OCI-LY1 (cell line): ENCODE measurements around the gene ZNF804A.

ENCODE experiments used
- H2AFZ ChIP-seq: fragments of 200-600 bp; sonication (generic), shearing (Covaris generic); 2 replicates; pipeline ENCODE4 v1.6.0; 2014; ENCODE audit warnings: antibody characterized with exemption, mild to moderate bottlenecking, low read length
- H3F3A ChIP-seq: fragments of 200-600 bp; sonication (generic), shearing (Covaris generic); 2 replicates; pipeline ENCODE4 v1.6.0; 2014; ENCODE audit warnings: mild to moderate bottlenecking, antibody characterized with exemption, low read length, moderate library complexity; ENCODE audit not compliant: insufficient read depth
- H3K27ac ChIP-seq: fragments of 200-600 bp; sonication (generic); 2 replicates; pipeline ENCODE4 v1.5.1; 2014; ENCODE audit warnings: low read length, mixed run types, mild to moderate bottlenecking, low read depth; ENCODE audit not compliant: poor library complexity, severe bottlenecking
- H3K27me3 ChIP-seq: fragments of 200-600 bp; sonication (generic); 2 replicates; pipeline ENCODE4 v1.6.0; 2014; ENCODE audit warnings: antibody characterized with exemption, mild to moderate bottlenecking, low read length, moderate library complexity; ENCODE audit not compliant: insufficient read depth
- H3K36me3 ChIP-seq: fragments of 200-600 bp; sonication (generic); 2 replicates; pipeline ENCODE4 v1.6.1; 2014; ENCODE audit warnings: mild to moderate bottlenecking, antibody characterized with exemption, low read length, moderate library complexity, mixed read lengths; ENCODE audit not compliant: insufficient read depth
- H3K4me1 ChIP-seq: fragments of 200-600 bp; sonication (generic); 2 replicates; pipeline ENCODE4 v1.5.1; 2014; ENCODE audit warnings: mild to moderate bottlenecking, low read length, moderate library complexity; ENCODE audit not compliant: insufficient read depth, severe bottlenecking
- H3K4me2 ChIP-seq: fragments of 200-600 bp; sonication (generic), shearing (Covaris generic); 2 replicates; pipeline ENCODE4 v1.6.1; 2014; ENCODE audit warnings: low read length
- H3K4me3 ChIP-seq: fragments of 200-600 bp; sonication (generic); 2 replicates; pipeline ENCODE4 v1.5.1; 2014; ENCODE audit warnings: low read length, low read depth, mild to moderate bottlenecking, mixed read lengths; ENCODE audit not compliant: poor library complexity, severe bottlenecking
- H3K79me2 ChIP-seq: fragments of 200-600 bp; shearing (Covaris generic); 2 replicates; pipeline ENCODE4 v1.6.1; 2016; ENCODE audit warnings: mixed run types, low read length, mixed read lengths; ENCODE audit not compliant: insufficient read depth
- H3K9ac ChIP-seq: fragments of 200-600 bp; sonication (generic), shearing (Covaris generic); 2 replicates; pipeline ENCODE4 v1.6.1; 2014; ENCODE audit warnings: mild to moderate bottlenecking, low read length, mixed read lengths
- H3K9me2 ChIP-seq: fragments of 200-600 bp; sonication (generic), shearing (Covaris generic); 2 replicates; pipeline ENCODE4 v1.6.1; 2014; ENCODE audit warnings: low read depth, mild to moderate bottlenecking, low read length, mixed read lengths
- H3K9me3 ChIP-seq: fragments of 200-600 bp; shearing (Covaris generic); 2 replicates; pipeline ENCODE4 v1.6.1; 2014; ENCODE audit warnings: low read length, mixed read lengths
- H4K20me1 ChIP-seq: fragments of 200-600 bp; sonication (generic), shearing (Covaris generic); 2 replicates; pipeline ENCODE4 v1.6.0; 2016; ENCODE audit warnings: mild to moderate bottlenecking, low read length; ENCODE audit not compliant: insufficient read depth
- EZH2 ChIP-seq: fragments of 200-600 bp; sonication (generic), shearing (Covaris generic); IDR thresholded peaks from 2 replicates; pipeline ENCODE4 v1.8.0; 2017; ENCODE audit warnings: borderline replicate concordance, mixed run types, mild to moderate bottlenecking, antibody characterized with exemption, low read length, moderate library complexity, mixed read lengths
- TF ChIP-seq, protein P1 (sequence below): fragments of 200-600 bp; sonication (generic), shearing (Covaris generic); IDR thresholded peaks from 2 replicates; pipeline ENCODE4 v1.5.1; 2017; ENCODE audit warnings: mild to moderate bottlenecking, antibody characterized with exemption, low read length, moderate library complexity, mixed read lengths

The ZNF804A gene

DNA sequence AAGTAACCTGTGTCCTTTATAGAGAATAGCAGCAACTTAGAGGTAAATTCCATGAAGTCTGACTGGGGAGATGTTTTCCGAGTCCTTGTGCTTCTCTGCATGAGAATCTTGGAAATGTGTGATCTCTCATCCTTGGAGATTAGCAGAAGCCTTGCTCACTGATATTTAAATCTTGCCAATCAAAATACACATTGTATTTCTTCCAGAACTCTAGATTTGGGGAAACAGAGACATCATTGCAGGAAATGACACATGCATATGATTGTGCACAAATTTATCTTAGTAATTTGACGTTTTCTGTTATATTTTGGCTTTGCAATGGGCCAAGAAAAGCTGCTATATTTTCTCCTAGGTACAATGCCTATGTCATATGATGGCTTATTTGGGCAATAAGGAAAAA, 182.6 kb downstream of the ZNF804A start:
- Histone ChIP-seq H3K4me1 (peaks cover 8% of the 10 kb centered on the region), H3K27me3 (no peaks in the 10 kb centered on the region), H3K79me2 (peaks cover 94% of the 10 kb centered on the region), H3K9me3 (no peaks in the 10 kb centered on the region), H3K9me2 (no peaks in the 10 kb centered on the region), H2AFZ (no peak overlapping the region), H3K4me3 (no peak overlapping the region), H3K9ac (no peak overlapping the region), H3F3A (0 out of 2 replicates have a peak, but pooled peaks cover 3% of the 10 kb centered on the region), H3K27ac (peak overlapping the region; percentile 43), H3K4me2 (no peak overlapping the region), H4K20me1 (no peaks in the 10 kb centered on the region), H3K36me3 (peaks cover 40% of the 10 kb centered on the region; the same call in 1 of the 2 replicates)
- TF ChIP-seq EZH2: no peak
- TF ChIP-seq, protein P1, sequence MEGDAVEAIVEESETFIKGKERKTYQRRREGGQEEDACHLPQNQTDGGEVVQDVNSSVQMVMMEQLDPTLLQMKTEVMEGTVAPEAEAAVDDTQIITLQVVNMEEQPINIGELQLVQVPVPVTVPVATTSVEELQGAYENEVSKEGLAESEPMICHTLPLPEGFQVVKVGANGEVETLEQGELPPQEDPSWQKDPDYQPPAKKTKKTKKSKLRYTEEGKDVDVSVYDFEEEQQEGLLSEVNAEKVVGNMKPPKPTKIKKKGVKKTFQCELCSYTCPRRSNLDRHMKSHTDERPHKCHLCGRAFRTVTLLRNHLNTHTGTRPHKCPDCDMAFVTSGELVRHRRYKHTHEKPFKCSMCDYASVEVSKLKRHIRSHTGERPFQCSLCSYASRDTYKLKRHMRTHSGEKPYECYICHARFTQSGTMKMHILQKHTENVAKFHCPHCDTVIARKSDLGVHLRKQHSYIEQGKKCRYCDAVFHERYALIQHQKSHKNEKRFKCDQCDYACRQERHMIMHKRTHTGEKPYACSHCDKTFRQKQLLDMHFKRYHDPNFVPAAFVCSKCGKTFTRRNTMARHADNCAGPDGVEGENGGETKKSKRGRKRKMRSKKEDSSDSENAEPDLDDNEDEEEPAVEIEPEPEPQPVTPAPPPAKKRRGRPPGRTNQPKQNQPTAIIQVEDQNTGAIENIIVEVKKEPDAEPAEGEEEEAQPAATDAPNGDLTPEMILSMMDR: no peak

DNA sequence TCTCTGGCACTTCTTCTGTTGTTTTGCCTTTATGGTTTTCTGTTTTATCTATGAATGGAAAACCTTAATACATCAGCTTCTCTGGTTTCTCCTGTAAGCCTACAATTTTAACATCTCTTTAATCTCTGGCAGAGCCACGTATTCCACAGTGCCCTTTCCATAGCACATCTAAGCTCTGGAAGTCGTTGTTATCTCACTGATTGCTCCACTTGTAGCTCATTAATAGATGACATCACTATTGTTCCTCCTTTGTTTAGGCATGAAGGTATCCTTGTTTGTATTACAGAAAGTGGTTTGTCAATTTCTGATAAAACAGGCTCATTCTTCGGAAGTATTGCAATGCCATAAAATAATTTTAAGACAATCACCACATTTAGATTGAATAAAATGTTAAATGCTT, 185.2 kb downstream of the ZNF804A start:
- H3K36me3 ChIP-seq: peaks cover 33% of the 10 kb centered on the region; the same call in 1 of the 2 replicates
- H3K27me3 ChIP-seq: no peaks in the 10 kb centered on the region
- no peaks in the 10 kb centered on the region for H4K20me1 ChIP-seq
- 0 out of 2 replicates have a peak, but pooled peaks cover 4% of the 10 kb centered on the region for H3F3A ChIP-seq
- H3K9me3 ChIP-seq: no peaks in the 10 kb centered on the region
- no peak overlapping the region for H3K9ac ChIP-seq
- H3K79me2 ChIP-seq: peaks cover 94% of the 10 kb centered on the region
- no peak overlapping the region for H3K4me3 ChIP-seq
- H2AFZ ChIP-seq: no peak overlapping the region
- H3K4me2 ChIP-seq: no peak overlapping the region
- H3K27ac ChIP-seq: no peak overlapping the region
- no peaks in the 10 kb centered on the region for H3K9me2 ChIP-seq
- peaks cover 8% of the 10 kb centered on the region for H3K4me1 ChIP-seq
- TF ChIP-seq, protein P1: no peak
- no peak for TF ChIP-seq EZH2

DNA sequence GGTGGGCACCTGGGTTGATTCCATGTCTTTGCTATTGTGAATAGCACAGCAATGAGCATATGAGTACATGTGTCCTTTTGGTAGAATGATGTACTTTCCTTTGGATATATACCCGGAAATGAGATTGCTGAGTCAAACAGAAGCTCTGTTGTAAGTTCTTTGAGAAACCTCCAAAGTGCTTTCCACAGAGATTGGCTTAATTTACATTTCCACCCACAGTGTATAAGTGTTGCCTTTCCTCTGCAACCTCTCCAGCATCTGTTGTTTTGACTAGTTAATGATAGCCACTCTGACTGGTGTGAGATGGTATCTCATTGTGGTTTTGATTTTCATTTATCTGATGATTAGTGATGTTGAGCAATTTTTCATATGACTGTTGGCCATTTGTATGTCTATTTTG, 194.8 kb downstream of the ZNF804A start:
- no peak overlapping the region for H3K4me3 ChIP-seq
- H4K20me1 ChIP-seq: no peaks in the 10 kb centered on the region
- H2AFZ ChIP-seq: no peak overlapping the region
- no peak overlapping the region for H3K4me2 ChIP-seq
- H3F3A ChIP-seq: 0 out of 2 replicates have a peak, but pooled peaks cover 2% of the 10 kb centered on the region
- no peaks in the 10 kb centered on the region for H3K9me2 ChIP-seq
- no peak overlapping the region for H3K27ac ChIP-seq
- peaks cover 39% of the 10 kb centered on the region for H3K36me3 ChIP-seq
- TF ChIP-seq, protein P1: no peak
- TF ChIP-seq EZH2: no peak
- H3K79me2 ChIP-seq: peaks cover 98% of the 10 kb centered on the region
- no peaks in the 10 kb centered on the region for H3K27me3 ChIP-seq
- no peak overlapping the region for H3K9ac ChIP-seq
- peaks cover 4% of the 10 kb centered on the region for H3K9me3 ChIP-seq
- peaks cover 7% of the 10 kb centered on the region for H3K4me1 ChIP-seq
